SW480 (cell line): ENCODE measurements around the gene TTC34.
A peak's percentile ranks its signal among the peaks of the same experiment; 100 is the strongest.
"Not testable (repeated sequence)": the region's sequence is repeated elsewhere in the genome, so short reads cannot be mapped to it uniquely, and the experiment has no call there.

Experiments
- DNase-seq: peaks from one replicate; pipeline ENCODE4 v3.0.0-alpha.2; 2016; ENCODE audit warnings: low spot score

TTC34 gene

GRCh38 chr1:2676726-2677125 lies 124.8 kb downstream of the TTC34 start:
- not testable (repeated sequence) for DNase-seq

GRCh38 chr1:2671656-2672055 lies 129.8 kb downstream of the TTC34 start:
- DNase-seq, result not testable (repeated sequence)

- DNase-seq, result not testable (repeated sequence)
Observed at GRCh38 chr1:2659806-2660205, 141.7 kb downstream of the TTC34 start.

GRCh38 chr1:2657909-2658308 lies 143.6 kb downstream of the TTC34 start:
- not testable (repeated sequence) for DNase-seq

GRCh38 chr1:2657124-2657523 lies 144.4 kb downstream of the TTC34 start:
- not testable (repeated sequence) for DNase-seq

- DNase-seq, result not testable (repeated sequence)
Observed at GRCh38 chr1:2655598-2656434, 145.7 kb downstream of the TTC34 start.

- not testable (repeated sequence) for DNase-seq
Observed at GRCh38 chr1:2654443-2654948, 147.0 kb downstream of the TTC34 start.

GRCh38 chr1:2653741-2654442 lies 147.6 kb downstream of the TTC34 start:
- not testable (repeated sequence) for DNase-seq

- DNase-seq, result not testable (repeated sequence)
Observed at GRCh38 chr1:2652926-2653571, 148.4 kb downstream of the TTC34 start.

GRCh38 chr1:2652152-2652925 lies 149.2 kb downstream of the TTC34 start:
- not testable (repeated sequence) for DNase-seq

- DNase-seq, result no peak
Observed at GRCh38 chr1:2650967-2651645, 150.4 kb downstream of the TTC34 start.

GRCh38 chr1:2646837-2647236 lies 154.7 kb downstream of the TTC34 start:
- no peak for DNase-seq

GRCh38 chr1:2645776-2646175 lies 155.7 kb downstream of the TTC34 start:
- DNase-seq, result no peak

GRCh38 chr1:2645143-2645542 lies 156.3 kb downstream of the TTC34 start:
- DNase-seq, result no peak

GRCh38 chr1:2644591-2645101 lies 156.8 kb downstream of the TTC34 start:
- DNase-seq, result no peak

GRCh38 chr1:2644171-2644570 lies 157.3 kb downstream of the TTC34 start:
- no peak for DNase-seq

- no peak for DNase-seq
Observed at GRCh38 chr1:2643414-2644077, 157.9 kb downstream of the TTC34 start.

- DNase-seq, result peak; percentile 89
Observed at GRCh38 chr1:2642560-2643413, 158.7 kb downstream of the TTC34 start.

- DNase-seq, result no peak
Observed at GRCh38 chr1:2642131-2642559, 159.3 kb downstream of the TTC34 start.
